GM18505 (cell line): ENCODE data around the gene GIT1.

ENCODE experiments used
- ATAC-seq: cut with Tn5 transposase; IDR thresholded peaks from one replicate; pipeline ENCODE4 v1.9.1; 2021; ENCODE audit not compliant: unreplicated experiment
- POLR2A ChIP-seq: IDR thresholded peaks from 4 replicates; pipeline ENCODE4 v1.6.1; 2011; ENCODE audit warnings: borderline replicate concordance; ENCODE audit not compliant: insufficient read depth, insufficient read length; ENCODE audit errors: extremely low read depth

The GIT1 gene

DNA sequence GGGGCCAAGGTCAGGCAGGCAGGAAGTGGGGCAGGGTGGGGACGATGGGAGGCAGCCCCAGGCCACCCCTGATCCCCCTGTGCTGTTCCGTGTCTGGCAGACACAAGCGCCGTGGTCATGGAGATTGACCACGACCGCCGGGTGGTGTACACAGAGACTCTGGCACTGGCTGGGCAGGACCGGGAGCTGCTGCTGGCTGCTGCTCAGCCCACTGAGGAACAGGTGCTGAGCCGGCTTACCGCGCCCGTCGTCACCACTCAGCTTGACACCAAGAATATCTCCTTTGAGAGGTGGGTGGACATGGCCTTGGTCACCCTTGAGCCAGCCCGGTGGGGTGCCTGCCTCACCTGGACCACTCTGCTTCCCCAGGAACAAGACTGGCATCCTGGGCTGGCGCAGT is 19.5 kb upstream of the GIT1 start:
- no peak for TF ChIP-seq POLR2A
- no peak for ATAC-seq

- no peak for TF ChIP-seq POLR2A
- ATAC-seq: no peak
Measured at GRCh38 chr17:29607557-29608195, 18.2 kb upstream of the GIT1 start.

DNA sequence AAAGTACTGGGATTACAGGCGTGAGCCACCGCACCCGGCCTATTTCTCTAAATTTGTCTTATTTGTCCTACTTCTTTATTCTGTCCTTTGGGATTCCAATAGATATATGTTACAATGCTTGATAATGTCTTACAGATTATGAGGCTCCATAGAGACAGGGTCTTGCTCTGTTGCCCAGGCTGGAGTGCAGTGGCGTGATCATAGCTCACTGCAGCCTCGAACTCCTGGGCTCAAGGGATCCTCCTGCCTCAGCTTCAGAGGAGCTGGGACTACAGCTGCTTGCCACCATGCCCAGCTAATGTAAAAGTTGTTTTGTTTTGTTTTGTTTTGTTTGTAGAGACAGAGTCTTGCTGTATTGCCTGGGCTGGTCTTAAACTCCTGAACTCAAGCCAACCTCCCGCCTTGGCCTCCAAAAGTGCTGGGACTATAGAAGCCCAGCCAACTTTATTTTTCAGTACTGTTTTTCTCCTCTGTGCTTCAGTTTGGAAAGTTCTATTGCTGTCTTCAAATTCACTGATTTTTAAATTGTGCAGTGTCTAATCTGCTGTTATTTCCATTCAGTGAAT is 13.7 kb upstream of the GIT1 start:
- no peak for TF ChIP-seq POLR2A
- no peak for ATAC-seq

DNA sequence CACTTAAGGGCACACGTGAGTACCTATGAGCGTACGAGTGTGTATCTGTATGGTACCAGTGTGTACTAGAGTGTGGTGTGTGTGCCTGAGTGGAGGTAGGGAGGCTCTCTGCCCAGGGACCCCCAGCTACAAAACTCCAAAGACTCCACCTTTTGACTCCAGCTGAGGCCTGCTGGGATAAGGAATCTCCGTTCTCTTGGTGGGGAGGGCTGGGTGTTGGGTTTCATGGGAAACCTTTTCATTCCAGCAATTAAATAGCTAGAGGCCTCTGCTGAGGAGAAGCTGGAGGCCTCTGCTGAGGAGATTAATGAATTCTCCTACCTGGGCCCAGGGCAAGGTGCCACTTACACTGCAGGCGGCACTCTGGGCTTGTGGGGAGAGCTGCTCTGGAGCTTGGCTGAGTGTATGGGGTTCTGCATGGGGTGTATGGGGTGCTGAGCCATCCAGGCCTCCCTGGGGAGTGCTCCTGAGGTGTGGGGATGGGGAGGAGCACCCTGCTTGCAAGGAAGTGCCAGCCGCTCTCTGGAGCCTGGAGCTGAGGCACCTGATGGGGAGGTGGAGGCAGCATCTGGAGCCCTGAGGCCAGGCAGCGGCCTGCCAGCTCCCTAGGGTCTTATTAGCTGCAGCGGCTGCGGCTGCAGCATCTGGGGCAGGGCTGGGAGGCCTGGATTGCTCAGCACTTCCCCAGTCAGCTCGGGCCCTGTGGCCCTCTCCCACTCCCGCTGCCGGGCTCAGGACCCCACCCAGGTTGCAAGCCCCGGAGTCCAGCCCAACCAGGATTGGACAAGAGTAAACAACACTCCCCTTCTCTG is 8.1 kb upstream of the GIT1 start:
- ATAC-seq: no peak

GRCh38 chr17:29596811-29597210 is 7.4 kb upstream of the GIT1 start:
- ATAC-seq: no peak
- no peak for TF ChIP-seq POLR2A

More for the DNA sequence above, 8.1 kb upstream of the GIT1 start:
- no peak for TF ChIP-seq POLR2A

DNA sequence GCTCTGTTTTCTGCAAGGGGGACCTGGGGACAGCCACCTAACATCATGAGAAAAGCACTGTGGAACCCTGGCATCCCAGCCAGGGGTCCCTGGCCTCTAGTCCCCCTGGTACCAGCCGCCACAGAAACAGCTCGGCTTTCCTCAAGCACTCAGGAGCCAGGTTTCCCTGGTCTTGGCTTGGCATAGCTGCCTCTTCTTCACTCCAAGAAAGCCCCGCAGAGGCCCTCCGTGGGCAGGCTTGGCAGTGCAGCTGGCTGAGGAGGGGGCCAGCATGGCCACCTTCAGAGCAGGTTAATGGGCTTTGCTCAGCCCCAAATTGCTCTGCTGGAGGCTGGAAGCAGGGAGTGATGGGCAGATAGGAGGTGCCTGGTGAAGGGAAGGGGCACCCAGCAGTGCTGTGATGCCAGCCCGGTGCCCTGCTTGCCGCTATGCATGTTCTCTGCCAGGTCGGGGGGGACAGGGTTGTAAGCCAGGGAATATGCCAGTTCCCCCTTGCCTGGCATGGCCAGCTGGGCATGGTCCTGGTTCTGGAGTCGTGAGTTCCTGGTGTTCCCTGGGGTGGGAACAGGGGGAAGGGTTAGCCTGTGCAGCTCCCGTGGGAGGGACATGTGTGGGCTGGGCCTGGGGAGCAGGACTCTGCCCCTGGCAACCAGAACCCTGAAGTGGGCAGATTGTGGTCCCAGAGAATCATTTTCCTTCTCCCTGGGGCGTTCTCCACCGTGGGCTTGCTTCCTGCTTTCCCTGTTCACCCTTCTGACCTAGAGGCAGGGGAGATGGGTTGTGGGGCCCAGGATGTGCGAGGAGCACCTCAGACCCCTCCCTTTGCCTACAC is 6.7 kb upstream of the GIT1 start:
- no peak for TF ChIP-seq POLR2A
- no peak for ATAC-seq

GRCh38 chr17:29595107-29595942 is 5.9 kb upstream of the GIT1 start:
- no peak for TF ChIP-seq POLR2A
- no peak for ATAC-seq

GRCh38 chr17:29594519-29595090 is 5.2 kb upstream of the GIT1 start:
- no peak for ATAC-seq
- no peak for TF ChIP-seq POLR2A

GRCh38 chr17:29593591-29594518 is 4.4 kb upstream of the GIT1 start:
- TF ChIP-seq POLR2A: no peak
- no peak for ATAC-seq

GRCh38 chr17:29592850-29593551 is 3.6 kb upstream of the GIT1 start, which contains the start of gene ANKRD13B:
Gene ANKRD13B, plus strand, starts transcription at chr17:29593132. Its CDS starts 490 bp downstream, at chr17:29593622.
- ATAC-seq: no peak
- no peak for TF ChIP-seq POLR2A
